ENCODE measurements around the gene ASXL2.
"Not testable (repeated sequence)": the region's sequence is repeated elsewhere in the genome, so short reads cannot be mapped to it uniquely, and the experiment has no call there.

ASXL2 gene

GRCh38 chr2:25831746-25832449, 46.4 kb downstream of the ASXL2 start:
- DNase-seq: no peak

- DNase-seq: no peak
Measured at GRCh38 chr2:25829828-25830227, 48.5 kb downstream of the ASXL2 start.

GRCh38 chr2:25829377-25829704, 48.9 kb downstream of the ASXL2 start:
- DNase-seq: no peak

DNA sequence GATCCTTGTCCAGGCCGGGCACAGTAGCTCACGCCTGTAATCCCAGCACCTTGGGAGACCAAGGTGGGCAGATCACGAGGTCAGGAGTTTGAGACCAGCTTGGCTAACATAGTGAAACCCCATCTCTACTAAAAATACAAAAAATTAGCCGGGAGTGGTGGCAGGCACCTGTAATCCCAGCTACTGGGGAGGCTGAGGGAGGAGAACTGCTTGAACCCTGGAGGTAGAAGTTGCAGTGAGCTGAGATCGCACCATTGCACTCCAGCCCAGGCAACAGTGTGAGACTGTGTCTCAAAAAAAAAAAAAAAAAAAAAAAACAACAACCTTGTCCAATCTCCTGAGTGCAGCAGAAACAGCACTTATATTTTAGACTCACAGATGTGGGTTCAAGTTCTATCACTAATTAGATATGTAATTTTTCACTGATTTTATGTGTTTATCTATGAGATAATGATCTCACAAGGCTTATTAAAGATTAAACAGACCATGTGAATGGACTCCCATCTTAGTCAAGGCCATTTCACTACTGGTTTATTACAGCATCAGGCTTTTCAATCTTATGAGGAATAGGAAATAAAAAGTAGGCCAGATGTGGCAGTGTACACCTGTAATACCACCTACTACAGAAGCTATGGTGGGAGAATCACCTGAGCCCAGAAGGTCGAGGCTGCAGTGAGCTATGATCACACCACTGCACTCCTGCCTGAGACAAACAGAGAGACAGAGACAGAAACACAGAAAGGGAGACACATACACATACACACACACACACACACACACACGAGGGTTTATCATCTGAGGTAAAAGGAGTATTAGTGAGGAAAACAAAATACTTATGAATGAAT, 49.5 kb downstream of the ASXL2 start:
- not testable (repeated sequence) for DNase-seq

- no peak for DNase-seq
Measured at GRCh38 chr2:25825238-25825637, 53.0 kb downstream of the ASXL2 start.

- DNase-seq: no peak
Measured at GRCh38 chr2:25824718-25825117, 53.6 kb downstream of the ASXL2 start.

GRCh38 chr2:25824216-25824615, 54.1 kb downstream of the ASXL2 start:
- DNase-seq: no peak

DNA sequence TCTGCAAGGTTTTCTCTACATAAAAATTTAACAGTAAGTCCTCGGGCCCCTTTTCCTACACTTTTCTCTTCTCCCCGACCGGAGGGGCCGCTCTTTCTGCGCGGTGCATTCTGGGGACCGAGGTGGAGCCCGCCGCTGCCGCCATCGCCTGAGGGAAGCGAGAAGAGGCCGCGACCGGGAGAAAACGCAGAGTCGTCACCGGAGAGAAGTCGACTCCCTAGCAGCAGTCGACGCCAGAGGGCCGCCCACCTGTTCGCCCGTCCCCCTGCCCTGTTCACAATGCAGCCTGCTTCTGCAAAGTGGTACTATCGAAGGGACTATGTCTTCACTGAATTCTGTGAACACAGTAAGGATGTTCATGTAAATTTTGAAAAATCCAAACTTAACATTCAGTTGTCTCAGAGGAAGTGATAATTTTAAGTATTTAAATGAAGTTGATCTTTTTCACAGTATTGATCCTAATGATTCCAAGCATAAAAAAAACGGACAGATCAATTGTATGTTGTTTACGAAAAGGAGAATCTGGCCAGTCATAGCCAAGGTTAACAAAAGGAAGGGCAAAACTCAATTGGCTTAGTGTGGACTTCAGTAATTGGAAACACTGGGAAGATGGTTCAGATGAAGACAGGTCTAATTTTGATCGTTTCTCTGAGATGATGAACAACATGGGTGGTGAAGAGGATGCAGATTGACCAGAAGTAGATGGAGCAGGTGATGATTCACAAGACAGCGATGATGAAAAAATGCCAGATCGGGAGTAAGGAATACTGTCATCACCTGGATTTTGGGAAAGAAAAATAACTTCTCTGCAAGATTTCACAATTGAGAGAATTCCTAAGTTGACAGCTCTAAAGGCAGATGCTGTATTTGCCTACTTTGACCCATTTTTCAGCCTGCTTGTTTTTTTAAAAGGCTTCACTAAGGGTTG, 55.8 kb downstream of the ASXL2 start:
- no peak for DNase-seq

DNA sequence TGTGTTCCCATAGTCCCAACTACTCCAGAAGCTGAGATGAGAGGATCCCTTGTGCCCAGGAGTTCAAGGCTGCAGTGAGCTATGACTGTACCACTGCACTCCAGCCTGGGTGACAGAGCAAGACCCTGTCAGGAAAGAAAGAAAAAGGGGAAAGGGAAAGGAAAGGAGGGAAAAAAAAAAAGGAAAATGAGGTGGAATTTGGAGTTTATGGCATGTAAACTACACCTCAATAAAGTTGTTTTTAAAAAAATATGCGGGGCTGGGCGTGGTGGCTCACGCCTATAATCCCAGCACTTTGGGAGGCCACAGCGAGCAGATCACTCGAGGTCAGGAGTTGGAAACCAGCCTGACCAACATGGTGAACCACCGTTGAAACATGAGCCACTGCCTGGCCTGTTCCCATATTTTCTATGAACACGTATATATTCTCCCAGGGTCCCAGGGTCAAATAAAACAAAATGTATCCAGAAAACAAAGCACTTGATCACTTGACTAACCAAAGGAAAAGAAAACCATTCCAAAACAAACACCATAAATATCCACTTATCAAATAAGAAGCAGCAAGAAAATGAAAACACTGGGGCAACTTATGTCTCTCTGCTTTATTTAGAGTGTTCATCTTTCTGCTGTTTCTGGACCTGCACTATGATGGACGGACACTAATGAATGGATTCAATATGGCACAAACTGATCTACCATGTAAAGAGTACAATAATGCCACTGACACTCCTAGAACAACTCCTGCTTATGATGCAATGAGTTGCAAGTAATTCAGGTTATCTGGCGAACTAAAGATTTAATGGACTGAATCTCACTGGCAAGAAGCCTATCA, 56.8 kb downstream of the ASXL2 start:
- no peak for DNase-seq

- DNase-seq: no peak
Measured at GRCh38 chr2:25819597-25820039, 58.7 kb downstream of the ASXL2 start.

GRCh38 chr2:25817630-25818029, 60.7 kb downstream of the ASXL2 start:
- no peak for DNase-seq

GRCh38 chr2:25817006-25817405, 61.3 kb downstream of the ASXL2 start:
- DNase-seq: no peak

- DNase-seq: no peak
Measured at GRCh38 chr2:25816249-25816648, 62.0 kb downstream of the ASXL2 start.

GRCh38 chr2:25814681-25815080, 63.6 kb downstream of the ASXL2 start:
- DNase-seq: no peak

DNA sequence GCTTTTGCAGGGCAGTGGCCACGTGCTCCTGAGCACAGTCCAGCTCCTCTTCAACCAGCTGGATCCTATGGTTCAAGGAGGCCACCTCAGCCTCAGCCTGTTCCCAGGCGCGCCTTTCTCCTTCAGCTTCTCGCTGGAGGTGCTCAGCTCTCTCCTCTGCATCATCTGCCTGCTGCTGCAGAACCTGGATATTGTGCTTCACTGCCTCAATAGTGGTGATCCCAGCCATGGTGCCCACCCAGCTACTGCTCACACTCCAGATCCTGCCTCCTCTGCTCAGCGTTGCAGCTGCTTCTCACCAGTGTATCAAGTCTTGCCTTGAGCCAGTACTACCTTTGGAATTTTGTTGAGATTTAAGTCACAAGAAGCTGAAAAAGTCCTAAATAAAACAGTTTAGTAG, 67.9 kb downstream of the ASXL2 start:
- no peak for DNase-seq

DNA sequence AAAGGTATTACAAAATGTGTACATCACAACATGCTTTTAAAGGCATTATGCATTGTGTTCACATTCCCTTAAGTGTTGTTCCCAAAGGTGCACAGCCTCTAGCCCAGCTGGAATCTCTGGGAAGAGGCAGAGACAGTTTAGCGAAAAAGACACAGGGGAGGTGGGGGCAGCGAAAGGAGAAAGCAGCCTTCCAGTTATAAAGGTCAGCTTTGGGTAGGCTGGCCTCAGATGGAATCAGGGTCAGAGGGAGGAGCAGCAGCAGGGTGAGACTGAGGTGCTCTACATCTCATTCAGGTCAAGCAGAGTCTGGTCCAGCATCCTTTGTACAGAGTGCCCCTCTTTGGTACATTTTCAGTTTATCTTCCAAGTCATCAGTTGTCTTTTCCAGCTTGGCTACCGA, 68.6 kb downstream of the ASXL2 start:
- no peak for DNase-seq

- DNase-seq: no peak
Measured at GRCh38 chr2:25808006-25808383, 70.3 kb downstream of the ASXL2 start.

DNA sequence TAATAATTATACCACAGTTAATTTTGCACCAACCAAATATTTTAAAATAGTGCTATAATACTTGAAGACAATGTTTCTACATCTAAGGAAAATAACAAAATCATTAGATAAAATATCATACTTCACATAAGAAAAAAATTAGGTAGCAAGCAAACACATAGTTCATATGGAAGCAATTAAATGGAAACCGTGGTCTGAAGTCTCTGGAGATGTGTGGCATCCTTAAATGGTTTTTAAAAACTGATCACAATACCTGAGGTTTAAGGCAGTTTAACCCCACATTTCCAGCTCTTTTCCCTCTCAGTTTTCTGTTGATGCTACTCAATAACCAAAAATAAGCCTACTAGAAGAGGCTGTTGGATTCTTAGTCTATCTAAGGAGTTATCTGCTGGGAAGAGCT, 71.3 kb downstream of the ASXL2 start:
- DNase-seq: no peak

DNA sequence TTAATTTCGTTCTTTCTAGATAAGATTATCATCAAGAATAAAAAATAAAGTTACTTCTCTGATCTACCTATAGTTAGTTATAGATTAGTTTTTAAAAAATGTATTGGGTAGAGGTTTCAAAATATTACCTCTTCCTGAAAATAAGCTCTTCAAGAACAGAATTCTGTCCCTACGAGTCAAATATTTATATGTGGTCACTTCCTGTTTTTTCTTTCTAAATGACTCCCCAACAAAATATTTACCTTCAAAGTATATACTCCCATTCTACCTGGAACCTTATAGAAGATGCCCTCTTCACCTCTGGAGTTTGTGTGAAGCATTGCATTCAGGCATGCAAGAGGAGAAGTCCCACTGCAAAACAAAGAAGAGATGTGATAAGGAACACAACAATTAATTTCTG, 72.3 kb downstream of the ASXL2 start:
- DNase-seq: no peak

DNA sequence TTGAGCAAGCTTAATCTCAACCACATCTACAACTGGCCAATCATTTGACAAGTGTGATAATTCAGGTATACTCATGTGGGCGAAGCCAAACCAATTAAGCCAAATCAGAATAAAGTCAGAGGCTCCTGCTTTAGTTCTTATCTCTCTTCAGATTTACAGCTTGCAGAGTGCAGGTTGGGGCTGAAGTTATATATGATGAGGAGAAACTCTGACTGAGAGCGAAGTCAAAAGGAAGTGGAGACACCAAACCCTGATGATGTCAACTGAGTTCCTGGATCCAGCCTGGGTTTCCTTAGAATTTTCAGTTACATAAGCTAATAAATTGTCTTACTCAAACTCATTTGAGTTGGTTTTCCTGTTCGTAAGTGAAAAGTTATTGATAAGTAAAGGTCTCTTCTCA, 73.9 kb downstream of the ASXL2 start:
- no peak for DNase-seq

GRCh38 chr2:25799301-25799700, 79.0 kb downstream of the ASXL2 start:
- no peak for DNase-seq
